K562 (cell line): ENCODE data around the gene MED12. TPM values are rescaled to one million over a fixed set of nuclear protein-coding genes. Genes with fewer than 3 reads are reported as not detected.

ENCODE experiments used
- ATAC-seq: fragments of 200-7000 bp; cut with Tn5 transposase; 3 replicates; pipeline ENCODE4 v1.9.1; 2020; ENCODE audit warnings: moderate library complexity
- BruUV-seq: library from RNA; stranded (reverse); fragments of 400-500 nt; replicated peaks from 2 replicates; lab custom pipeline; 2021; lab: Mats Ljungman, UMichigan
- CTCF ChIA-PET: fragments of 300-600 bp; formaldehyde crosslinking; extraction: SDS; loops from one replicate; lab custom pipeline; 2021; ENCODE audit warnings: low intra/inter-chr PET ratio; lab: Yijun Ruan, JAX
- POLR2A ChIA-PET: fragments of 300-600, 350-650 bp; sonication (Branson Sonifier 250); formaldehyde crosslinking; extraction: SDS; loops from one replicate; lab custom pipeline; 2021; ENCODE audit warnings: antibody characterized with exemption, inconsistent platforms; lab: Yijun Ruan, JAX
- DNase-seq, 4 experiments: peaks; one replicate each; pipeline versions ENCODE4 v3.0.0 to v3.0.0-alpha.2; 2011 to 2018; ENCODE audit warnings: low spot score in 3 of 4, mixed read lengths in 3 of 4; ENCODE audit errors: extremely low read depth in 1 of 4
- FAIRE-seq: peaks from 2 replicates; lab custom pipeline; 2011; peaks lifted over from hg19 to GRCh38; lab: Jason Lieb, UNC
- H2AFZ ChIP-seq: 2 replicates; pipeline ENCODE4 v1.6.0; 2011; ENCODE audit warnings: low read depth, low read length, control low read depth, inconsistent platforms
- H3K27ac ChIP-seq: fragments of 200-600 bp; 3 replicates; pipeline ENCODE4 v1.8.0; 2011; ENCODE audit warnings: low read depth, mild to moderate bottlenecking, control low read depth, inconsistent platforms, low read length, moderate library complexity, mixed read lengths; ENCODE audit errors: extremely low read depth
- H3K27me3 ChIP-seq, 2 experiments: fragments of 300-600 bp in 1 of 2; 2 replicates in 1 of 2; 3 replicates in 1 of 2; pipeline versions ENCODE4 v1.6.0 to v1.8.0; 2011; ENCODE audit warnings: inconsistent platforms in 2 of 2, low read length in 2 of 2, mild to moderate bottlenecking in 1 of 2, mixed read lengths in 1 of 2, moderate library complexity in 1 of 2; ENCODE audit not compliant: control insufficient read depth in 2 of 2, insufficient read depth in 2 of 2
- H3K36me3 ChIP-seq: fragments of 300-600 bp; 3 replicates; pipeline ENCODE4 v1.8.0; 2011; ENCODE audit warnings: mild to moderate bottlenecking, low read length, inconsistent platforms; ENCODE audit not compliant: control insufficient read depth, insufficient read depth
- H3K4me1 ChIP-seq, 2 experiments: fragments of 200-600 bp in 1 of 2; replicated peaks in 1 of 2; 2 replicates in 1 of 2; 3 replicates in 1 of 2; pipeline versions ENCODE4 v1.5.1 to v1.8.0; 2011; ENCODE audit warnings: inconsistent platforms in 2 of 2, low read length in 2 of 2, mild to moderate bottlenecking in 1 of 2, mixed read lengths in 1 of 2, moderate library complexity in 1 of 2; ENCODE audit not compliant: control insufficient read depth in 2 of 2, insufficient read depth in 2 of 2
- H3K4me2 ChIP-seq: 2 replicates; pipeline ENCODE4 v1.6.1; 2011; ENCODE audit warnings: low read length, control low read depth, inconsistent platforms, mixed read lengths; ENCODE audit not compliant: insufficient read depth
- H3K4me3 ChIP-seq: fragments of 200-600 bp; sonication (generic), shearing (Covaris generic); 2 replicates; pipeline ENCODE4 v1.5.1; 2016; ENCODE audit warnings: control low read depth, inconsistent platforms
- H3K79me2 ChIP-seq: fragments of 200-600 bp; 3 replicates; pipeline ENCODE4 v1.8.0; 2011; ENCODE audit warnings: low read length, inconsistent platforms; ENCODE audit not compliant: control insufficient read depth, insufficient read depth
- H3K9ac ChIP-seq, 2 experiments: 2 replicates each; pipeline versions ENCODE4 v1.6.0 to v1.6.1; 2011; ENCODE audit warnings: low read depth in 2 of 2, low read length in 2 of 2, control low read depth in 1 of 2, inconsistent platforms in 1 of 2, mild to moderate bottlenecking in 1 of 2, mixed read lengths in 1 of 2; ENCODE audit not compliant: insufficient read depth in 1 of 2
- H3K9me1 ChIP-seq: one replicate; pipeline ENCODE4 v1.6.0; 2011; ENCODE audit warnings: inconsistent platforms, mild to moderate bottlenecking, low read length, moderate library complexity; ENCODE audit not compliant: control insufficient read depth, insufficient read depth
- H3K9me3 ChIP-seq: replicated peaks from 2 replicates; pipeline ENCODE4 v1.5.1; 2011; ENCODE audit warnings: low read depth, low read length, inconsistent platforms; ENCODE audit not compliant: control insufficient read depth, insufficient read depth
- H4K20me1 ChIP-seq: replicated peaks from 2 replicates; pipeline ENCODE4 v1.6.1; 2011; ENCODE audit warnings: low read length, inconsistent platforms, mixed read lengths; ENCODE audit not compliant: control insufficient read depth, insufficient read depth
- GMEB1 ChIP-seq: fragments of 250-450 bp; sonication (Bioruptor Pico); IDR thresholded peaks from 2 replicates; pipeline ENCODE4 v1.4.0; 2020; ENCODE audit warnings: mild to moderate bottlenecking
- GTF2B ChIP-seq: IDR thresholded peaks from 2 replicates; pipeline ENCODE4 v1.6.1; 2011; ENCODE audit not compliant: insufficient read length; ENCODE audit errors: extremely low read depth
- HCFC1 ChIP-seq: IDR thresholded peaks from 2 replicates; pipeline ENCODE4 v1.6.1; 2012; ENCODE audit warnings: low read depth, low read length, improper control_type of control experiment
- HDGF ChIP-seq: fragments of 450-650 bp; IDR thresholded peaks from 2 replicates; pipeline ENCODE4 v1.6.1; 2016
- NFYB ChIP-seq: IDR thresholded peaks from 2 replicates; pipeline ENCODE4 v1.6.1; 2011; ENCODE audit warnings: mild to moderate bottlenecking, moderate library complexity; ENCODE audit not compliant: insufficient read length; ENCODE audit errors: extremely low read depth
- POLR2A ChIP-seq: fragments of 450-650 bp; conservative IDR thresholded peaks from 2 replicates; pipeline ENCODE4 v1.6.1; 2016
- PPARD ChIP-seq: fragments of 250-450 bp; sonication (Bioruptor Pico); IDR thresholded peaks from 2 replicates; pipeline ENCODE4 v1.8.0; 2022; ENCODE audit warnings: inconsistent platforms, mild to moderate bottlenecking, moderate library complexity
- RREB1 ChIP-seq: fragments of 250-450 bp; sonication (Bioruptor Pico); IDR thresholded peaks from 2 replicates; pipeline ENCODE4 v1.4.0; 2020
- SETDB1 ChIP-seq: IDR thresholded peaks from one replicate; pipeline ENCODE4 v1.6.1; 2012; ENCODE audit warnings: low read length, control low read depth, inconsistent platforms
- SIX5 ChIP-seq, 2 experiments: IDR thresholded peaks; 2 replicates each; pipeline ENCODE4 v1.6.1; 2011; ENCODE audit warnings: low read length in 2 of 2, borderline replicate concordance in 1 of 2, low read depth in 1 of 2, mild to moderate bottlenecking in 1 of 2, moderate library complexity in 1 of 2; ENCODE audit not compliant: insufficient read depth in 1 of 2
- ZNF764 ChIP-seq: fragments of 250-450 bp; sonication (Bioruptor Pico); IDR thresholded peaks from 2 replicates; pipeline ENCODE4 v1.4.0; 2020; ENCODE audit warnings: low read depth, mild to moderate bottlenecking, moderate library complexity
- WGBS: fragments of 100-300 bp; shearing (Covaris generic); methylation state at CpG from one replicate; pipeline ENCODE4 v1.1.6; 2016; ENCODE audit warnings: low coverage, mixed read lengths; ENCODE audit not compliant: insufficient coverage; ENCODE audit errors: missing lambda C conversion rate; 5-methylcytosine and 5-hydroxymethylcytosine counted together
- in situ Hi-C: fragments of 300-500 bp; cut with MboI; formaldehyde crosslinking; loops from 4 replicates; pipeline ENCODE4 v1.15.0; 2018; ENCODE audit warnings: inconsistent platforms, mixed read lengths
- intact Hi-C: fragments of 100-400 bp; cut with micrococcal nuclease; formaldehyde crosslinking; loops from 2 replicates; pipeline ENCODE4 v1.14.2; 2022
- polyA plus RNA-seq, 8 experiments: library from polyadenylated mRNA; depleted of rRNA in 4 of 8; stranded (reverse) in 5 of 8; unstranded in 3 of 8; fragments of >200 nt; fragmentation: Nextera tagmentation in 2 of 8; fragmentation: Illumina TruSeq in 1 of 8; extraction: Ambion mirVana in 2 of 8; extraction: Trizol in 1 of 8; gene quantifications; 2 replicates each; pipeline versions ENCODE4 v1.2.1 to v1.2.3, GENCODE V29; 2011 to 2014; ENCODE audit warnings: inconsistent platforms in 1 of 8, missing spikeins in 1 of 8
- total RNA-seq, 7 experiments: library from RNA; depleted of rRNA in 6 of 7; stranded (reverse); fragments of >200 nt in 6 of 7; fragmentation: Illumina TruSeq in 2 of 7; extraction: Trizol in 2 of 7; gene quantifications; 2 replicates each; pipeline versions ENCODE4 v1.2.1 to v1.2.3, GENCODE V29; 2011 to 2021; ENCODE audit warnings: low replicate concordance in 1 of 7

MED12 gene
- total and polyA plus RNA-seq, 9 of the 15 experiments (the other 6 are each of a cell fraction or from before 2014, with no cell fraction given), result 1.6 to 49.7 (median 8.6) TPM

- H3K4me1 ChIP-seq, result peaks cover 4 to 15% of the 10 kb centered on the region in 2 experiments; a peak in 3 of 5 replicates
- no peak for DNase-seq
- no peak for ATAC-seq
- TF ChIP-seq RREB1 (no peak), GMEB1 (CRISPR knock-in tag) (no peak), POLR2A (no peak), HDGF (no peak), SIX5 (IDR thresholded peaks at IDR 0.05; ENCODE audit: borderline replicate concordance in 1 of 2, insufficient read depth in 1 of 2, low read depth in 1 of 2, low read length in 2 of 2) (no peak), SETDB1 (no peak), ZNF764 (no peak), NFYB (no peak), GTF2B (no peak), HCFC1 (no peak), PPARD (CRISPR knock-in tag) (no peak)
- H2AFZ ChIP-seq, result no peak overlapping the region
- H3K79me2 ChIP-seq, result no peaks in the 10 kb centered on the region
- BruUV-seq, result no TSS peak
- WGBS, result 20% methylated on average over 5 of the region's 5 CpGs
- H3K27me3 ChIP-seq, result no peaks in the 10 kb centered on the region
- no peak overlapping the region for H3K9ac ChIP-seq
- no peaks in the 10 kb centered on the region for H3K36me3 ChIP-seq
- H3K9me1 ChIP-seq, result no peaks in the 10 kb centered on the region
- ChIA-PET CTCF (no interaction called here), POLR2A (no interaction called here)
- H3K4me2 ChIP-seq, result no peak overlapping the region
- intact Hi-C loops, result loop anchor here (5.0 kb wide), 1 partner anchor 468 kb away; no protein-coding TSS in a partner anchor
- H3K27ac ChIP-seq, result no peak overlapping the region
- H3K4me3 ChIP-seq, result no peak overlapping the region
- no peaks in the 10 kb centered on the region for H4K20me1 ChIP-seq
- in situ Hi-C loops, result no loop called here
- no peak for FAIRE-seq
- H3K9me3 ChIP-seq, result no peaks in the 10 kb centered on the region
Measured at GRCh38 chrX:71184092-71184491, 65.7 kb downstream of the MED12 start.
